HG03280 (cell line): ENCODE data around the gene GLS2.
"Not testable (repeated sequence)": the region's sequence is repeated elsewhere in the genome, so short reads cannot be mapped to it uniquely, and the experiment has no call there.

Source experiments
- ATAC-seq: cut with Tn5 transposase; IDR thresholded peaks from one replicate; pipeline ENCODE4 v1.9.1; 2021; ENCODE audit warnings: mild to moderate bottlenecking, moderate library complexity; ENCODE audit not compliant: unreplicated experiment

The GLS2 gene

GRCh38 chr12:56448860-56449621, 38.9 kb downstream of the GLS2 start, which contains the start of gene TIMELESS:
TIMELESS (minus strand) TSS chr12:56449426; CDS start chr12:56434170, 15,256 bp downstream.
- peak; percentile 93 for ATAC-seq

DNA sequence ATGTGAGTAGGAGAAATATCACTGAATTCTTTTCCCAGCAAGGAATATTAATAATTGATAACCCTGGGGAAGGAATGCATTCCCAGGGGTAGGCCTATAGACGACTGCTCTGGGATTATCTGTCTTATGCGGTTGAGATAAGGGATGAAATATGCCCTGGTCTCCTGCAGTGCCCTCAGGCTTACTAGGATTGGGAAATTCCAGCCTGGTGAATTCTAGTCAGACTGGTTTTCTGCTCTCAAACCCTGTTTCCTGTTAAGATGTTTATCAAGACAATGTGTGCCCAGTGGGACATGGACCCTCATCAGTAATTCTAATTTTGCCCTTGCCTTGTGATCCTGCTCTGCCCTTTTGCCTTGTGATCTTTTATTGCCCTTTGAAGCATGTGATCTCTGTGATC, 44.8 kb downstream of the GLS2 start:
- not testable (repeated sequence) for ATAC-seq

- ATAC-seq: no peak
Measured at GRCh38 chr12:56437430-56438176, 50.4 kb downstream of the GLS2 start.

DNA sequence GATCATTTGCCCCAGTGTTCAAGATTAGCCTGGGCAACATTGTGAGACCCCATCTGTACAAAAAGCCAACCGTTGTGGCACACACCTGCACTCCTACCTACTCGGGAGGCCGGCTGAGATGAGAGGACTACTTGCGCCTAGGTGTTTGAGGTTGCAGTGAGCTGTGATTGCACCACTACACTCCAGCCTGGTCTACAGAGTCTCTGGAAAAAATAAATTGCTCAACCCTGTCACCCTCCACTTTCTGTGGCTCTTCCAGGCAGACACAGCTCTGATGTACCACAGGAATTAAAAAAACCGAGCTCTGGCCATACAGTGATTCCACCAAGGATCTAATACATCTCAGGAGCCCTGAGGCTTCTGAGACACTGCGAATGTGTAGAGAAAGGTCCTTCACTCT, 53.1 kb downstream of the GLS2 start:
- no peak for ATAC-seq

GRCh38 chr12:56431850-56432249, 56.1 kb downstream of the GLS2 start:
- no peak for ATAC-seq

DNA sequence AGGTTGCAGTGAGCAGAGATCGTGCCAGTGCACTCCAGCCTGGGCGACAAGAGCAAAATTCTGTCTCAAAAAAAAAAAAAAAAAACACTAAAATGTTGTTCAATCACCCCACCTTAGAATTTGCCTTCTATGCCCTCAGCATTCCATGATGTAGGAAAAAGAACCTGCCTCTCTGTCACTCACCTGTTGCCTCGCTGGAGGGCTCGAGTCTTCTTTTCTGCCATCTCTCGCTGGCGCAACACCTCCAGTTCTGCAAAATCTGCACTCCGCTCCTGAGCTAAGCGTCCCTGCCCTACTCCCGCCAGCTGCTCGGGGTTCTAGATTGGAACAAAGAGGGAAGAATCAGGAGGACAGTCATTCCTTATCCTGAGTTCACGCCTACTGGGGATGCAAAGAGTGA, 56.7 kb downstream of the GLS2 start:
- ATAC-seq: no peak

DNA sequence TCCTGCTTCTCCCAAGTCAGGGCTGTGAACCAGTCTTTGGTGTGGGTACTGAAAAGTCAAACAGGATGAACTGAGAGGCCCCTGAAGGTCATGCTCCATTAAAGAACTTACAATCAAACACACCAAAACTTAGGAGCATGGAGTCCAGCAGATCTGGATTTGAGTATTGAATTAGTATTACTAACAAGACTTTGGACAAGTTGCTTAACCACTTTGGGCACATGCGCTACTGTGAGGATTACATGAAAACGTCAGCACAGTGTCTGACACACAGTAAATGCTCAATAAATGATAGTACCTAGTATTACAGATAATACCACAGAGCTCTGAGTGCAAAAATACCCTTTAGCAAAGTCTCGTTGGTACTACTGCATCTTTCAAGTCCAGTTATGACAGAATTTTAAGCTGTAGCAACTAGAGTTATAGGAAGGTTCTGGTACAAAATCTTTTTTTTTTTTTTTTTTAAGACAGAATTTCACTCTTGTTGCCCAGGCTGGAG, 62.0 kb downstream of the GLS2 start:
- no peak for ATAC-seq

- no peak for ATAC-seq
Measured at GRCh38 chr12:56425193-56425592, 62.8 kb downstream of the GLS2 start.
